OCI-LY7 (cell line): ENCODE measurements around the gene RBM38. TPM values are rescaled to one million over a fixed set of nuclear protein-coding genes. Genes with fewer than 3 reads are reported as not detected.

Experiments used
- BruUV-seq: library from RNA; stranded (reverse); fragments of 400-500 nt; replicated peaks from 2 replicates; lab custom pipeline; 2021; lab: Mats Ljungman, UMichigan
- CTCF ChIA-PET: fragments of 300-600 bp; sonication (Branson Sonifier 250); formaldehyde crosslinking; loops from one replicate; lab custom pipeline; 2022; ENCODE audit warnings: antibody characterized with exemption; ENCODE audit not compliant: unreplicated experiment; lab: Charles Lee
- POLR2A ChIA-PET: fragments of 300-600 bp; sonication (Branson Sonifier 250); formaldehyde crosslinking; loops from one replicate; lab custom pipeline; 2022; ENCODE audit warnings: antibody characterized with exemption; lab: Charles Lee
- DNase-seq: peaks from one replicate; pipeline ENCODE4 v3.0.0-alpha.2; 2015; ENCODE audit warnings: low spot score
- H2AFZ ChIP-seq: fragments of 200-600 bp; sonication (generic), shearing (Covaris generic); 2 replicates; pipeline ENCODE4 v1.6.1; 2014; ENCODE audit warnings: mild to moderate bottlenecking, antibody characterized with exemption, low read length, moderate library complexity
- H3K27ac ChIP-seq: fragments of 200-600 bp; sonication (generic); 2 replicates; pipeline ENCODE4 v1.5.1; 2014; ENCODE audit warnings: mixed run types, low read depth, mild to moderate bottlenecking, moderate library complexity, low read length, inconsistent platforms; ENCODE audit not compliant: poor library complexity, severe bottlenecking
- H3K36me3 ChIP-seq: fragments of 200-600 bp; sonication (generic); 2 replicates; pipeline ENCODE4 v1.6.1; 2014; ENCODE audit warnings: mild to moderate bottlenecking, antibody characterized with exemption, low read length, moderate library complexity, mixed read lengths; ENCODE audit not compliant: insufficient read depth
- H3K4me1 ChIP-seq: fragments of 200-600 bp; sonication (generic); 2 replicates; pipeline ENCODE4 v1.5.1; 2014; ENCODE audit warnings: mild to moderate bottlenecking, low read length; ENCODE audit not compliant: insufficient read depth, poor library complexity, severe bottlenecking
- H3K4me2 ChIP-seq: fragments of 200-600 bp; sonication (generic); 2 replicates; pipeline ENCODE4 v1.6.1; 2014; ENCODE audit warnings: mild to moderate bottlenecking, low read length
- H3K4me3 ChIP-seq: fragments of 200-600 bp; sonication (generic); 2 replicates; pipeline ENCODE4 v1.5.1; 2014; ENCODE audit warnings: mild to moderate bottlenecking, low read depth, low read length; ENCODE audit not compliant: poor library complexity, severe bottlenecking
- H3K79me2 ChIP-seq: fragments of 200-600 bp; sonication (generic); 2 replicates; pipeline ENCODE4 v1.6.1; 2016; ENCODE audit warnings: low read depth, mild to moderate bottlenecking, low read length, moderate library complexity, mixed read lengths; ENCODE audit not compliant: insufficient read depth
- H3K9me2 ChIP-seq: fragments of 200-600 bp; sonication (generic); 2 replicates; pipeline ENCODE4 v1.6.1; 2016; ENCODE audit warnings: mild to moderate bottlenecking, low read length, mixed read lengths; ENCODE audit not compliant: insufficient read depth
- H3K9me3 ChIP-seq: fragments of 200-600 bp; sonication (generic); 2 replicates; pipeline ENCODE4 v1.6.1; 2014; ENCODE audit warnings: mild to moderate bottlenecking, mixed run types, low read length, mixed read lengths
- H4K20me1 ChIP-seq: fragments of 200-600 bp; sonication (generic); 2 replicates; pipeline ENCODE4 v1.6.1; 2014; ENCODE audit warnings: mild to moderate bottlenecking, antibody characterized with exemption, low read length, moderate library complexity, mixed read lengths; ENCODE audit not compliant: insufficient read depth
- CTCF ChIP-seq: fragments of 200-600 bp; sonication (generic); conservative IDR thresholded peaks from 2 replicates; pipeline ENCODE4 v1.5.1; 2014; ENCODE audit warnings: mild to moderate bottlenecking, antibody characterized with exemption, low read length, moderate library complexity, mixed read lengths
- EZH2phosphoT487 ChIP-seq: fragments of 200-600 bp; sonication (generic); IDR thresholded peaks from 2 replicates; pipeline ENCODE4 v1.6.1; 2018; ENCODE audit warnings: low read depth, borderline replicate concordance, mild to moderate bottlenecking, mixed run types, antibody characterized with exemption, low read length, moderate library complexity, mixed read lengths
- intact Hi-C: fragments of 100-400 bp; cut with micrococcal nuclease; formaldehyde crosslinking; loops from one replicate; pipeline ENCODE4 v1.10.0; 2022; ENCODE audit not compliant: unreplicated experiment
- total RNA-seq, 2 experiments: library from RNA; depleted of rRNA in 1 of 2; stranded (reverse); fragments of >200 nt in 1 of 2; shearing (Covaris generic) in 1 of 2; gene quantifications; 2 replicates each; pipeline ENCODE4 v1.2.3, GENCODE V29; 2014 to 2022

Gene RBM38
- total RNA-seq, 2 experiments from 2014 or later, result 119 to 174 TPM

- no peaks in the 10 kb centered on the region for H3K9me3 ChIP-seq
- no TSS peak for BruUV-seq
- CTCF ChIA-PET, result no interaction called here
- no peak for TF ChIP-seq EZH2phosphoT487
- no peak for TF ChIP-seq CTCF
- H3K27ac ChIP-seq, result peak within 1 kb of the TSS; percentile 50
- peaks cover 29% of the 10 kb centered on the region for H3K36me3 ChIP-seq
- H2AFZ ChIP-seq, result peak within 1 kb of the TSS; percentile 65
- H3K4me3 ChIP-seq, result peak within 1 kb of the TSS; percentile 87
- peaks cover 41% of the 10 kb centered on the region for H3K79me2 ChIP-seq
- peaks cover 21% of the 10 kb centered on the region for H4K20me1 ChIP-seq
- H3K4me1 ChIP-seq, result peaks cover 15% of the 10 kb centered on the region
- DNase-seq, result peak; percentile 94
- POLR2A ChIA-PET, result no interaction called here
- H3K4me2 ChIP-seq, result peak within 1 kb of the TSS; percentile 99
- no peaks in the 10 kb centered on the region for H3K9me2 ChIP-seq
- intact Hi-C loops, result no loop called here
These were observed 40.0 kb upstream of the RBM38 start, which contains the start of gene RAE1 for GRCh38 chr20:57351042-57351783. Gene RAE1 (plus strand): TSS chr20:57351255. CDS start chr20:57354039, 2,784 bp downstream.

- Histone ChIP-seq H3K4me2 (peak overlapping the region; percentile 99), H2AFZ (no peak overlapping the region), H3K4me1 (peaks cover 15% of the 10 kb centered on the region), H3K9me3 (no peaks in the 10 kb centered on the region), H3K79me2 (peaks cover 41% of the 10 kb centered on the region), H3K4me3 (peak overlapping the region; percentile 87), H3K9me2 (no peaks in the 10 kb centered on the region), H4K20me1 (peaks cover 21% of the 10 kb centered on the region), H3K27ac (no peak overlapping the region), H3K36me3 (peaks cover 29% of the 10 kb centered on the region)
- intact Hi-C loops, result no loop called here
- TF ChIP-seq CTCF, result no peak
- no peak for TF ChIP-seq EZH2phosphoT487
- no TSS peak for BruUV-seq
- DNase-seq, result no peak
- ChIA-PET POLR2A (interaction anchor here (0.7 to 0.9 kb wide), 2 partner anchors 11 to 39 kb away, joined by 3 to 4 read pairs; partner anchors contain the start of gene RBM38), CTCF (no interaction called here)
These were observed 38.9 kb upstream of the RBM38 start for GRCh38 chr20:57352305-57352704.

- CTCF ChIA-PET, result no interaction called here
- TF ChIP-seq CTCF, result 0 out of 2 replicates have a peak, but pooled peaks have one; percentile 31
- TF ChIP-seq EZH2phosphoT487, result no peak
- Histone ChIP-seq H3K4me2 (no peak overlapping the region), H3K9me2 (no peaks in the 10 kb centered on the region), H3K4me3 (no peak overlapping the region), H2AFZ (no peak overlapping the region), H3K36me3 (peaks cover 29% of the 10 kb centered on the region), H3K4me1 (peaks cover 15% of the 10 kb centered on the region), H3K79me2 (peaks cover 41% of the 10 kb centered on the region), H3K9me3 (no peaks in the 10 kb centered on the region), H3K27ac (no peak overlapping the region), H4K20me1 (peaks cover 21% of the 10 kb centered on the region)
- BruUV-seq, result no TSS peak
- intact Hi-C loops, result no loop called here
- DNase-seq, result no peak
- POLR2A ChIA-PET, result no interaction called here
These were observed 37.8 kb upstream of the RBM38 start for GRCh38 chr20:57353351-57353750.
